Ishikawa (cell line): ENCODE results near the gene DIAPH3.

Experiments used
- CEBPB ChIP-seq: IDR thresholded peaks from 2 replicates; pipeline ENCODE4 v1.6.1; 2012
- CREB1 ChIP-seq: IDR thresholded peaks from 2 replicates; pipeline ENCODE4 v1.6.1; 2012; ENCODE audit warnings: low read depth
- EGR1 ChIP-seq: IDR thresholded peaks from 2 replicates; pipeline ENCODE4 v1.6.1; 2012
- EP300 ChIP-seq: IDR thresholded peaks from 2 replicates; pipeline ENCODE4 v1.6.1; 2012; ENCODE audit warnings: borderline replicate concordance
- FOXM1 ChIP-seq: IDR thresholded peaks from 2 replicates; pipeline ENCODE4 v1.6.1; 2012; ENCODE audit warnings: low read depth, borderline replicate concordance
- MAX ChIP-seq: IDR thresholded peaks from 2 replicates; pipeline ENCODE4 v1.6.1; 2012
- NFIC ChIP-seq: IDR thresholded peaks from 2 replicates; pipeline ENCODE4 v1.6.1; 2012
- RAD21 ChIP-seq: IDR thresholded peaks from 2 replicates; pipeline ENCODE4 v1.6.1; 2012; ENCODE audit warnings: low read depth
- REST ChIP-seq: IDR thresholded peaks from 2 replicates; pipeline ENCODE4 v1.6.1; 2012; ENCODE audit warnings: low read depth, mild to moderate bottlenecking
- TAF1 ChIP-seq: IDR thresholded peaks from 2 replicates; pipeline ENCODE4 v1.6.1; 2012; ENCODE audit warnings: low read depth, mild to moderate bottlenecking
- TCF12 ChIP-seq: IDR thresholded peaks from 2 replicates; pipeline ENCODE4 v1.6.1; 2012; ENCODE audit warnings: low read depth
- TEAD4 ChIP-seq: IDR thresholded peaks from 2 replicates; pipeline ENCODE4 v1.6.1; 2012
- USF1 ChIP-seq: IDR thresholded peaks from 2 replicates; pipeline ENCODE4 v1.6.1; 2012
- YY1 ChIP-seq: IDR thresholded peaks from 2 replicates; pipeline ENCODE4 v1.6.1; 2012; ENCODE audit warnings: low read depth
- ZBTB7A ChIP-seq: IDR thresholded peaks from 2 replicates; pipeline ENCODE4 v1.6.1; 2012; ENCODE audit warnings: low read depth

The DIAPH3 gene

GRCh38 chr13:60020288-60020687, 143.4 kb downstream of the DIAPH3 start:
- TF ChIP-seq REST (no peak), MAX (no peak), ZBTB7A (no peak), TCF12 (no peak), EP300 (no peak), CREB1 (no peak), FOXM1 (no peak), USF1 (no peak), RAD21 (no peak), NFIC (no peak), EGR1 (no peak), YY1 (no peak)

- TF ChIP-seq EGR1: no peak
- TF ChIP-seq FOXM1: no peak
- no peak for TF ChIP-seq TEAD4
- TF ChIP-seq RAD21: no peak
Observed at GRCh38 chr13:60019119-60019993, 144.4 kb downstream of the DIAPH3 start.

- TF ChIP-seq NFIC (no peak), USF1 (no peak), CREB1 (no peak), TCF12 (no peak), EGR1 (no peak), TEAD4 (no peak), TAF1 (no peak), RAD21 (no peak), CEBPB (no peak), ZBTB7A (no peak), MAX (no peak), EP300 (no peak), REST (no peak), FOXM1 (no peak), YY1 (no peak)
Observed at GRCh38 chr13:60018536-60018935, 145.2 kb downstream of the DIAPH3 start.

GRCh38 chr13:60016229-60016628, 147.5 kb downstream of the DIAPH3 start:
- TF ChIP-seq EP300 (no peak), NFIC (no peak), USF1 (no peak), TAF1 (no peak), EGR1 (no peak), RAD21 (no peak), TEAD4 (no peak), ZBTB7A (no peak), CREB1 (no peak), REST (no peak), FOXM1 (no peak), MAX (no peak), TCF12 (no peak)
